HG03565 (cell line): ENCODE measurements around the gene MYF6.

ENCODE experiments used
- ATAC-seq: cut with Tn5 transposase; IDR thresholded peaks from one replicate; pipeline ENCODE4 v1.9.1; 2021; ENCODE audit warnings: mild to moderate bottlenecking, moderate library complexity; ENCODE audit not compliant: unreplicated experiment

MYF6 gene

GRCh38 chr12:80749456-80749855, 42.0 kb downstream of the MYF6 start:
- no peak for ATAC-seq

GRCh38 chr12:80752464-80752863, 45.0 kb downstream of the MYF6 start:
- no peak for ATAC-seq

- ATAC-seq: no peak
Measured at GRCh38 chr12:80754274-80754673, 46.8 kb downstream of the MYF6 start.

- peak; percentile 92 for ATAC-seq
Measured at GRCh38 chr12:80756875-80757274, 49.4 kb downstream of the MYF6 start.
